Astrocyte (in vitro differentiated cells and primary cell): Measurements from ENCODE around the gene RABL2B. TPM values are rescaled to one million over a fixed set of nuclear protein-coding genes. Genes with fewer than 3 reads are reported as not detected.
A peak's percentile ranks its signal among the peaks of the same experiment; 100 is the strongest.
"Not testable (repeated sequence)": the region's sequence is repeated elsewhere in the genome, so short reads cannot be mapped to it uniquely, and the experiment has no call there.

Source experiments
- DNase-seq: peaks from one replicate; pipeline ENCODE4 v3.0.0-alpha.2; 2010; ENCODE audit warnings: low read depth
- FAIRE-seq: peaks from 2 replicates; lab custom pipeline; 2011; peaks lifted over from hg19 to GRCh38; lab: Jason Lieb, UNC
- H2AFZ ChIP-seq: 2 replicates; pipeline ENCODE4 v1.6.0; 2012; ENCODE audit warnings: low read depth, low read length, inconsistent platforms
- H3K27ac ChIP-seq: 2 replicates; pipeline ENCODE4 v1.5.1; 2011; ENCODE audit warnings: low read depth, low read length, inconsistent platforms
- H3K27me3 ChIP-seq: 2 replicates; pipeline ENCODE4 v1.6.0; 2011; ENCODE audit warnings: low read length, inconsistent platforms; ENCODE audit not compliant: insufficient read depth
- H3K36me3 ChIP-seq: 2 replicates; pipeline ENCODE4 v1.5.1; 2011; ENCODE audit warnings: low read length, inconsistent platforms; ENCODE audit not compliant: insufficient read depth
- H3K4me1 ChIP-seq: 2 replicates; pipeline ENCODE4 v1.5.1; 2011; ENCODE audit warnings: low read length, inconsistent platforms; ENCODE audit not compliant: insufficient read depth
- H3K4me2 ChIP-seq: 2 replicates; pipeline ENCODE4 v1.6.0; 2012; ENCODE audit warnings: low read length, inconsistent platforms
- H3K4me3 ChIP-seq: 2 replicates; pipeline ENCODE4 v1.5.1; 2011; ENCODE audit warnings: low read depth, mild to moderate bottlenecking, low read length, inconsistent platforms; ENCODE audit not compliant: insufficient read depth
- H3K79me2 ChIP-seq: 2 replicates; pipeline ENCODE4 v1.6.0; 2012; ENCODE audit warnings: mild to moderate bottlenecking, low read length, inconsistent platforms; ENCODE audit not compliant: insufficient read depth
- H3K9ac ChIP-seq: 2 replicates; pipeline ENCODE4 v1.6.0; 2012; ENCODE audit warnings: mild to moderate bottlenecking, low read length, inconsistent platforms
- H3K9me3 ChIP-seq: 2 replicates; pipeline ENCODE4 v1.5.1; 2012; ENCODE audit warnings: low read depth, mild to moderate bottlenecking, low read length, inconsistent platforms; ENCODE audit not compliant: insufficient read depth
- H4K20me1 ChIP-seq: 2 replicates; pipeline ENCODE4 v1.6.0; 2012; ENCODE audit warnings: low read length, inconsistent platforms; ENCODE audit not compliant: insufficient read depth
- H3K27ac Mint-ChIP-seq: one replicate; pipeline ENCODE4 v1.8.0; 2021; ENCODE audit warnings: mild to moderate bottlenecking, mixed read lengths; ENCODE audit not compliant: unreplicated experiment
- H3K27me3 Mint-ChIP-seq: one replicate; pipeline ENCODE4 v1.8.0; 2021; ENCODE audit warnings: low read depth, mixed read lengths; ENCODE audit not compliant: unreplicated experiment
- H3K36me3 Mint-ChIP-seq: one replicate; pipeline ENCODE4 v1.8.0; 2021; ENCODE audit warnings: low read depth, mixed read lengths; ENCODE audit not compliant: unreplicated experiment
- H3K4me1 Mint-ChIP-seq: one replicate; pipeline ENCODE4 v1.8.0; 2021; ENCODE audit warnings: low read depth, mixed read lengths; ENCODE audit not compliant: unreplicated experiment
- H3K4me3 Mint-ChIP-seq: one replicate; pipeline ENCODE4 v1.8.0; 2021; ENCODE audit warnings: mild to moderate bottlenecking, moderate library complexity, mixed read lengths; ENCODE audit not compliant: unreplicated experiment
- H3K9me3 Mint-ChIP-seq: one replicate; pipeline ENCODE4 v1.8.0; 2021; ENCODE audit warnings: mild to moderate bottlenecking, mixed read lengths; ENCODE audit not compliant: unreplicated experiment
- total RNA-seq: library from RNA; stranded (reverse); gene quantifications from 2 replicates; pipeline ENCODE4 v1.2.1, GENCODE V29; 2021

Gene RABL2B
- total RNA-seq, 1 donor from 2014 or later, result 26.6 TPM

DNA sequence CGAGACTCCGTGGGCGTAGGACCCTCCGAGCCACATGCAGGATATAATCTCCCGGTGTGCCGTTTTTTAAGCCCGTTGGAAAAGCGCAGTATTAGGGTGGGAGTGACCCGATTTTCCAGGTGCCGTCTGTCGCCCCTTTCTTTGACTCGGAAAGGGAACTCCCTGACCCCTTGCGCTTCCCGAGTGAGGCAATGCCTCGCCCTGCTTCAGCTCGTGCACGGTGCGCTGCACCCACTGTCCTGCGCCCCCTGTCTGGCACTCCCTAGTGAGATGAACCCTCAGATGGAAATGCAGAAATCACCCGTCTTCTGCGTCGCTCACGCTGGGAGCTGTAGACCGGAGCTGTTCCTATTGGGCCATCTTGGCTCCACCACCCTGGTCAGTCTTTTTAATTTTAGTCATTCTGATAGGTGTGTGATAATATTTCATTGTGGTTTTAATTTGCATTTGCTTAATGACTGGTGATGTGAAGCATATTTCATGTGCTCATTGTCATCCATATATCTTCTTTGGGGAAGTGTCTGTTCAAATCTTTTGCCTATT is 26.4 kb downstream of the RABL2B start:
- H3K4me1 ChIP-seq, H3K79me2 ChIP-seq, H3K36me3 ChIP-seq, H3K27me3 ChIP-seq, DNase-seq, H3K27ac ChIP-seq, H3K9me3 Mint-ChIP-seq, FAIRE-seq, H3K36me3 Mint-ChIP-seq, H3K9me3 ChIP-seq, H4K20me1 ChIP-seq, H3K4me1 Mint-ChIP-seq: not testable (repeated sequence)
- H3K4me3 Mint-ChIP-seq, result peak overlapping the region; percentile 95
- peaks cover 18% of the 10 kb centered on the region for H3K27me3 Mint-ChIP-seq
- H2AFZ ChIP-seq, result peak overlapping the region; percentile 79
- peak overlapping the region; percentile 96 for H3K27ac Mint-ChIP-seq
- H3K9ac ChIP-seq, result peak overlapping the region; percentile 48
- H3K4me3 ChIP-seq, result peak overlapping the region; percentile 53
- peak overlapping the region; percentile 82 for H3K4me2 ChIP-seq

DNA sequence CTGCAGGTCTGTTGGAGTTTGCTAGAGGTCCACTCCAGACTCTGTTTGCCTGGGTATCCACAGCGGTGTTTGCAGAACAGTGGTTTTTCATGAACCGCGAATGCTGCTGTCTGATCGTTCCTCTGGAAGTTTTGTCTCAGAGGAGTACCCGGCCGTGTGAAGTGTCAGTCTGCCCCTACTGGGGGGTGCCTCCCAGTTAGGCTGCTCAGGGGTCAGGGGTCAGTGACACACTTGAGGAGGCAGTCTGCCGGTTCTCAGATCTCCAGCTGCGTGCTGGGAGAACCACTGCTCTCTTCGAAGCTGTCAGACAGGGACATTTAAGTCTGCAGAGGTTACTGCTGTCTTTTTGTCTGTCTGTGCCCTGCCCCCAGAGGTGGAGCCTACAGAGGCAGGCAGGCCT is 27.0 kb downstream of the RABL2B start:
- not testable (repeated sequence) for H2AFZ ChIP-seq, H3K27ac ChIP-seq, H3K36me3 Mint-ChIP-seq, DNase-seq, H3K27me3 ChIP-seq, H3K36me3 ChIP-seq, H3K4me1 Mint-ChIP-seq, FAIRE-seq, H3K9me3 Mint-ChIP-seq, H3K9me3 ChIP-seq, H3K4me2 ChIP-seq, H4K20me1 ChIP-seq, H3K4me1 ChIP-seq, H3K4me3 ChIP-seq, H3K9ac ChIP-seq, H3K27ac Mint-ChIP-seq, H3K79me2 ChIP-seq
- Mint-ChIP-seq H3K4me3 (peak overlapping the region; percentile 95), H3K27me3 (peaks cover 21% of the 10 kb centered on the region)

DNA sequence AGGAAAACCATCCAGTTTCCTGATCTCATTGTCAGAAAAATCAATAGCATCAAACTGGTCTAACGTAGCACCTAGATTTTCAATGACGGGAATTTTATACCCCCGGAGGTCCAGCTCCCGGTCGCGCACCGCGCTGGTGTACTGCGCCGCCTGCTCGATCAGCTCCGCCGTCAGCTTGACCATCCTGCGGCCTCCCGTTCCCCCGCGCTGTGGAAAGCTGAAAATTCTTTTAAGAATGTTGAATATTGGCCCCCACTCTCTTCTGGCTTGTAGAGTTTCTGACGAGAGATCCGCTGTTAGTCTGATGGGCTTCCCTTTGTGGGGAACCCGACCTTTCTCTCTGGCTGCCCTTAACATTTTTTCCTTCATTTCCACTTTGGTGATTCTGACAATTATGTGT is 28.2 kb downstream of the RABL2B start:
- H3K27me3 Mint-ChIP-seq, result peaks cover 29% of the 10 kb centered on the region

DNA sequence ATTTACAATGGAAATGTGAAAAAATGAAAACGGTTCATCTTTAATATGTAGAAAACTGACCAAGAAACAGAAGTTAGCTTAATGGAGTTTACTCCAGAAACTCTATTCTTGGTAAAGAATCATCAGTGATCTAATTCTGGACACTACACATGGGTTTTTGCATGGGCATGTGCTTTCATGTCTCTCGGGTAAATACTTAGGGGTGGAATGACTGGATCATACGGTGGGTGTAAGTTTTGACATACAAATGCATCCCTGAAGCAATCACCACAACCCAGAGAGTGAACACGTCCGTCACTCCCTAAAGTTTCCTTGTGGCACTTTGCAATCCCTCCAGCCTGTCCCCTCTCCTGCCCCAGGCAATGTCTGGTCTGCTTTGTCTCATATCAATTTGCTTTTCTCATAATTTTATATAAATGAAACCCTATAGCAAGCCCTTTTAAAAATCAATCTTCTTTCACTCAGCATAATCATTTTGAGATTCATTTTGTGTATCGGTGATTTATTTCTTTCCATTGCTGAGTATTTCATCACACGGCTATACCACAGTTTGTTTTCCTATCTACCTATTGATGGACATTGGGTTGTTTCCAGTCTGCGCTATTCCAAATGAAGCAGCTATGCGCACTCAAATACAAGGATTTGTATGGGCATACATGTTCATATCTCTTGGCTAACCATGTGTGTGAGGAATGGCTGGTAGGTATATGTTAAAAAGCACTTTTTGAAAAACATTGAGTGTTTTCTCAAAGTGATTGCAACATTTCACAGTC is 33.9 kb downstream of the RABL2B start:
- not testable (repeated sequence) for H3K36me3 Mint-ChIP-seq, H4K20me1 ChIP-seq, FAIRE-seq, H3K4me3 Mint-ChIP-seq, H2AFZ ChIP-seq, H3K9ac ChIP-seq, DNase-seq, H3K4me3 ChIP-seq, H3K9me3 Mint-ChIP-seq, H3K27ac ChIP-seq, H3K9me3 ChIP-seq, H3K27ac Mint-ChIP-seq, H3K79me2 ChIP-seq, H3K4me1 Mint-ChIP-seq, H3K4me2 ChIP-seq, H3K36me3 ChIP-seq, H3K27me3 ChIP-seq, H3K4me1 ChIP-seq
- H3K27me3 Mint-ChIP-seq, result peaks cover 56% of the 10 kb centered on the region

More for the DNA sequence above, 28.2 kb downstream of the RABL2B start:
- H3K27me3 ChIP-seq, H3K4me2 ChIP-seq, H3K36me3 ChIP-seq, H3K4me1 Mint-ChIP-seq, H3K9me3 Mint-ChIP-seq, H3K79me2 ChIP-seq, H3K36me3 Mint-ChIP-seq, H4K20me1 ChIP-seq, H3K4me3 Mint-ChIP-seq, FAIRE-seq, H3K4me1 ChIP-seq, H3K9ac ChIP-seq, DNase-seq, H3K4me3 ChIP-seq, H3K27ac ChIP-seq, H3K27ac Mint-ChIP-seq, H2AFZ ChIP-seq, H3K9me3 ChIP-seq: not testable (repeated sequence)

GRCh38 chr22:50748630-50749029 is 34.8 kb downstream of the RABL2B start:
- H3K4me3 ChIP-seq, result not testable (repeated sequence)

DNA sequence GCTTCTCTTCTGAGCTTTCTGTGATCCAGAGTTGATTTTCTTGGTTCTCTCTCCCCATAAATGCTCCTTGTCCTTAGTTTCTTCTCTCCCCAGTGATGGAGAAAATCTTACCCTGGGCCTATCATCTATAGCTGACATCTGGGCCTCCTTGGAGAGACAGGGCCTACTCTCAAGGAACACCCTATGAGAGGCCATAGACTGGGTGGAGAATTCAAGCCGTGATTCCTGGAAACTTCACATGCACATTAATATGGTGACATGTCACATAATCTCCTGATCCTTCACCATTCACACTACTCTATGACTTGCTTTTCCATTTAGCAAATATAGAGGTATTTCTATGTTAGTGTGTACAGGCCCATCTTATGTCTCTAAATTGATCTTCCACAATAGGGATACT is 35.9 kb downstream of the RABL2B start:
- not testable (repeated sequence) for H3K4me1 Mint-ChIP-seq, FAIRE-seq, H3K4me3 Mint-ChIP-seq, DNase-seq, H3K36me3 ChIP-seq, H3K4me3 ChIP-seq, H3K27ac ChIP-seq, H3K27me3 ChIP-seq, H3K9me3 Mint-ChIP-seq, H4K20me1 ChIP-seq, H2AFZ ChIP-seq, H3K9ac ChIP-seq, H3K9me3 ChIP-seq, H3K36me3 Mint-ChIP-seq, H3K79me2 ChIP-seq, H3K27ac Mint-ChIP-seq, H3K4me2 ChIP-seq, H3K4me1 ChIP-seq
- H3K27me3 Mint-ChIP-seq, result peaks cover 51% of the 10 kb centered on the region

More at GRCh38 chr22:50748630-50749029, 34.8 kb downstream of the RABL2B start:
- not testable (repeated sequence) for H3K4me1 ChIP-seq, H3K9me3 ChIP-seq, H2AFZ ChIP-seq, FAIRE-seq, H4K20me1 ChIP-seq, H3K27me3 ChIP-seq, H3K4me3 Mint-ChIP-seq, H3K79me2 ChIP-seq, H3K4me1 Mint-ChIP-seq, H3K36me3 ChIP-seq, H3K27ac ChIP-seq, H3K9ac ChIP-seq, H3K27ac Mint-ChIP-seq, DNase-seq, H3K36me3 Mint-ChIP-seq, H3K9me3 Mint-ChIP-seq, H3K4me2 ChIP-seq
- peaks cover 57% of the 10 kb centered on the region for H3K27me3 Mint-ChIP-seq
